GM12878 (cell line): ENCODE data around the gene NUAK1. TPM values are rescaled to one million over a fixed set of nuclear protein-coding genes. Genes with fewer than 3 reads are reported as not detected.

Source experiments
- ATAC-seq: fragments of 200-7000 bp; cut with Tn5 transposase; 3 replicates; pipeline ENCODE4 v1.9.1; 2020; ENCODE audit warnings: mild to moderate bottlenecking, moderate library complexity
- BruUV-seq: library from RNA; stranded (reverse); fragments of 400-500 nt; replicated peaks from 2 replicates; lab custom pipeline; 2021; lab: Mats Ljungman, UMichigan
- CTCF ChIA-PET: fragments of 300-600 bp; sonication (Branson Sonifier 250); formaldehyde crosslinking; extraction: SDS; loops from one replicate; lab custom pipeline; 2021; ENCODE audit warnings: inconsistent platforms; lab: Yijun Ruan, JAX
- POLR2A ChIA-PET: fragments of 350-600 bp; formaldehyde crosslinking; extraction: SDS; loops from one replicate; lab custom pipeline; 2021; ENCODE audit warnings: inconsistent platforms; lab: Charles Lee
- RAD21 ChIA-PET: fragments of 300-600 bp; sonication (Branson Sonifier 250); formaldehyde crosslinking; loops from one replicate; lab custom pipeline; 2023; ENCODE audit warnings: antibody characterized with exemption; ENCODE audit not compliant: unreplicated experiment; lab: Charles Lee
- SMC1A ChIA-PET: fragments of 300-600 bp; sonication (Branson Sonifier 250); formaldehyde crosslinking; loops from one replicate; lab custom pipeline; 2023; ENCODE audit not compliant: unreplicated experiment, uncharacterized antibody; lab: Charles Lee
- DNase-seq: peaks from one replicate; pipeline ENCODE4 v3.0.0-alpha.2; 2011; ENCODE audit warnings: low read depth, low spot score
- FAIRE-seq: peaks from 3 replicates; lab custom pipeline; 2011; peaks lifted over from hg19 to GRCh38; lab: Jason Lieb, UNC
- H2AFZ ChIP-seq: 2 replicates; pipeline ENCODE4 v1.6.0; 2011; ENCODE audit warnings: low read depth, low read length, control low read depth; ENCODE audit not compliant: control insufficient read depth
- H3K27ac ChIP-seq: 2 replicates; pipeline ENCODE4 v1.5.1; 2011; ENCODE audit warnings: control low read depth; ENCODE audit not compliant: control insufficient read depth, insufficient read depth
- H3K27me3 ChIP-seq, 2 experiments: replicated peaks in 1 of 2; 2 replicates each; pipeline versions ENCODE4 v1.6.0 to v1.6.1; 2011; ENCODE audit warnings: low read length in 1 of 2; ENCODE audit not compliant: control insufficient read depth in 2 of 2, insufficient read depth in 2 of 2
- H3K36me3 ChIP-seq, 2 experiments: 2 replicates each; pipeline ENCODE4 v1.5.1; 2011; ENCODE audit warnings: low read length in 1 of 2; ENCODE audit not compliant: control insufficient read depth in 2 of 2, insufficient read depth in 2 of 2
- H3K4me1 ChIP-seq: 2 replicates; pipeline ENCODE4 v1.6.1; 2011; ENCODE audit warnings: mild to moderate bottlenecking, low read length, moderate library complexity, mixed read lengths; ENCODE audit not compliant: control insufficient read depth, insufficient read depth
- H3K4me2 ChIP-seq: 2 replicates; pipeline ENCODE4 v1.6.0; 2011; ENCODE audit warnings: control low read depth; ENCODE audit not compliant: control insufficient read depth, insufficient read depth
- H3K4me3 ChIP-seq: fragments of 200-600 bp; sonication (generic); 2 replicates; pipeline ENCODE4 v1.5.1; 2016
- H3K79me2 ChIP-seq: 2 replicates; pipeline ENCODE4 v1.6.0; 2011; ENCODE audit warnings: low read length; ENCODE audit not compliant: control insufficient read depth, insufficient read depth
- H3K9ac ChIP-seq: 2 replicates; pipeline ENCODE4 v1.8.0; 2011; ENCODE audit warnings: low read length, control low read depth, mixed read lengths; ENCODE audit not compliant: control insufficient read depth, insufficient read depth
- H3K9me3 ChIP-seq: replicated peaks from 3 replicates; pipeline ENCODE4 v1.5.1; 2011; ENCODE audit warnings: mild to moderate bottlenecking, low read length; ENCODE audit not compliant: control insufficient read depth, insufficient read depth
- H4K20me1 ChIP-seq: 2 replicates; pipeline ENCODE4 v1.6.0; 2011; ENCODE audit not compliant: control insufficient read depth, insufficient read depth
- BACH1 ChIP-seq: fragments of 450-650 bp; IDR thresholded peaks from 2 replicates; pipeline ENCODE4 v1.6.1; 2017; ENCODE audit warnings: mild to moderate bottlenecking, borderline replicate concordance
- BCL3 ChIP-seq: IDR thresholded peaks from 2 replicates; pipeline ENCODE4 v1.6.1; 2011; ENCODE audit warnings: borderline replicate concordance, low read depth, mild to moderate bottlenecking, moderate library complexity, low read length; ENCODE audit not compliant: insufficient read depth, poor library complexity, severe bottlenecking
- CREB1 ChIP-seq: IDR thresholded peaks from 2 replicates; pipeline ENCODE4 v1.6.1; 2012; ENCODE audit warnings: low read depth, mild to moderate bottlenecking, inconsistent platforms
- DPF2 ChIP-seq: fragments of 450-650 bp; IDR thresholded peaks from 2 replicates; pipeline ENCODE4 v1.6.1; 2017; ENCODE audit warnings: mild to moderate bottlenecking
- EGR1 ChIP-seq, 2 experiments: IDR thresholded peaks; 1 replicate in 1 of 2; 2 replicates in 1 of 2; pipeline ENCODE4 v1.6.1; 2011 to 2012; ENCODE audit warnings: low read depth in 2 of 2, low read length in 2 of 2, borderline replicate concordance in 1 of 2, mild to moderate bottlenecking in 1 of 2, moderate library complexity in 1 of 2
- FOS ChIP-seq: IDR thresholded peaks from 3 replicates; pipeline ENCODE4 v1.6.1; 2011; ENCODE audit warnings: borderline replicate concordance; ENCODE audit not compliant: insufficient read length; ENCODE audit errors: extremely low read depth
- HSF1 ChIP-seq: fragments of 150-350 bp; IDR thresholded peaks from 2 replicates; pipeline ENCODE4 v1.6.1; 2014; ENCODE audit warnings: mild to moderate bottlenecking, low read depth, low read length
- IKZF2 ChIP-seq, 2 experiments: fragments of 450-650 bp; IDR thresholded peaks; 2 replicates each; pipeline ENCODE4 v1.6.1; 2017; ENCODE audit warnings: mild to moderate bottlenecking in 2 of 2, moderate library complexity in 2 of 2
- MTA3 ChIP-seq: IDR thresholded peaks from 2 replicates; pipeline ENCODE4 v1.6.1; 2012; ENCODE audit warnings: low read length, inconsistent platforms, borderline replicate concordance
- PAX8 ChIP-seq: fragments of 450-650 bp; IDR thresholded peaks from 2 replicates; pipeline ENCODE4 v1.6.1; 2017; ENCODE audit warnings: mild to moderate bottlenecking, moderate library complexity
- POU2F2 ChIP-seq: IDR thresholded peaks from 3 replicates; pipeline ENCODE4 v1.6.1; 2011; ENCODE audit warnings: low read depth, mild to moderate bottlenecking, low read length, borderline replicate concordance
- RB1 ChIP-seq: fragments of 450-650 bp; formaldehyde crosslinking; IDR thresholded peaks from 2 replicates; pipeline ENCODE4 v1.6.1; 2017; ENCODE audit warnings: mild to moderate bottlenecking, borderline replicate concordance
- RUNX3 ChIP-seq: IDR thresholded peaks from 2 replicates; pipeline ENCODE4 v1.6.1; 2012; ENCODE audit warnings: low read length, inconsistent platforms
- SMAD1 ChIP-seq: fragments of 450-650 bp; IDR thresholded peaks from 2 replicates; pipeline ENCODE4 v1.6.1; 2018; ENCODE audit warnings: mild to moderate bottlenecking, low read depth; ENCODE audit not compliant: partially characterized antibody
- SMC3 ChIP-seq: IDR thresholded peaks from 2 replicates; pipeline ENCODE4 v1.6.1; 2011; ENCODE audit warnings: low read length, improper control_type of control experiment, borderline replicate concordance
- ZBED1 ChIP-seq: IDR thresholded peaks from 2 replicates; pipeline ENCODE4 v1.6.1; 2016; ENCODE audit warnings: borderline replicate concordance
- ZNF207 ChIP-seq: fragments of 450-650 bp; IDR thresholded peaks from 2 replicates; pipeline ENCODE4 v1.6.1; 2014; ENCODE audit warnings: antibody characterized with exemption, mild to moderate bottlenecking, borderline replicate concordance
- WGBS: methylation state at CpG from one replicate; pipeline ENCODE4 v1.1.6; 2016; ENCODE audit warnings: low lambda C conversion rate; ENCODE audit not compliant: insufficient replicate concordance, insufficient coverage; ENCODE audit errors: missing lambda C conversion rate; 5-methylcytosine and 5-hydroxymethylcytosine counted together
- in situ Hi-C: fragments of 300-500 bp; cut with MboI; formaldehyde crosslinking; loops from 9 replicates; pipeline ENCODE4 v1.14.3; 2018; ENCODE audit warnings: mixed read lengths
- intact Hi-C: fragments of 100-400 bp; cut with micrococcal nuclease; formaldehyde crosslinking; loops from one replicate; pipeline ENCODE4 v1.14.2; 2022; ENCODE audit not compliant: unreplicated experiment
- polyA plus RNA-seq, 11 experiments: library from polyadenylated mRNA; depleted of rRNA in 4 of 11; unstranded in 6 of 11; stranded (reverse) in 5 of 11; fragments of >200 nt; fragmentation: Nextera tagmentation in 4 of 11; fragmentation: Illumina TruSeq in 1 of 11; extraction: Ambion mirVana in 4 of 11; extraction: Trizol in 1 of 11; gene quantifications; 1 replicate in 1 of 11; 2 replicates in 10 of 11; pipeline versions ENCODE4 v1.2.1 to v1.2.3, GENCODE V29; 2011 to 2016; ENCODE audit warnings: inconsistent platforms in 2 of 11, missing spikeins in 2 of 11, low read depth in 1 of 11
- total RNA-seq, 4 experiments: library from RNA; depleted of rRNA in 3 of 4; stranded (reverse); fragments of >200 nt in 3 of 4; fragmentation: Illumina TruSeq in 1 of 4; extraction: Trizol in 1 of 4; gene quantifications; 2 replicates each; pipeline versions ENCODE4 v1.2.1 to v1.2.3, GENCODE V29; 2013 to 2021

Gene NUAK1
- total and polyA plus RNA-seq, 10 of the 15 experiments (the other 5 are each of a cell fraction or from before 2014, with no cell fraction given): 0.03 to 0.42 (median 0.08) TPM; not detected in 2

GRCh38 chr12:106149096-106149784 is 10.5 kb upstream of the NUAK1 start (continued):
- TF ChIP-seq HSF1: no peak
- no peak for TF ChIP-seq RB1
- no peak for TF ChIP-seq MTA3
- no peak for TF ChIP-seq POU2F2
- no peak for TF ChIP-seq BCL3
- no peak for TF ChIP-seq CREB1
- no peak for TF ChIP-seq EGR1 (IDR thresholded peaks at IDR 0.05; ENCODE audit: borderline replicate concordance in 1 of 2, low read depth in 2 of 2, low read length in 2 of 2)
- TF ChIP-seq IKZF2 (IDR thresholded peaks at IDR 0.05): no peak
- TF ChIP-seq SMC3: peak; percentile 33; the same call in 1 of the 2 replicates

- no peaks in the 10 kb centered on the region for H4K20me1 ChIP-seq
- H3K79me2 ChIP-seq: no peaks in the 10 kb centered on the region
- no peaks in the 10 kb centered on the region for H3K36me3 ChIP-seq
- SMC1A ChIA-PET: interaction anchor here (1.3 to 3.1 kb wide), 5 partner anchors 13 to 727 kb away, joined by 3 to 13 read pairs (median 4); no protein-coding TSS in a partner anchor
- H3K4me3 ChIP-seq: no peak overlapping the region
- BruUV-seq: no TSS peak
- WGBS: 44% methylated on average over 12 of the region's 12 CpGs
- POLR2A ChIA-PET: no interaction called here
- ATAC-seq: no peak
- RAD21 ChIA-PET: interaction anchor here (2.3 kb wide), 1 partner anchor 728 kb away, joined by 10 read pairs; no protein-coding TSS in a partner anchor
- no peak for DNase-seq
- in situ Hi-C loops: no loop called here
- no peaks in the 10 kb centered on the region for H3K4me1 ChIP-seq
- no peaks in the 10 kb centered on the region; a peak in 2 of 4 replicates for H3K27me3 ChIP-seq
- no peak overlapping the region for H3K9ac ChIP-seq
- CTCF ChIA-PET: interaction anchor here (1.5 to 3.8 kb wide), 4 partner anchors 9 to 727 kb away, joined by 3 to 33 read pairs (median 10); no protein-coding TSS in a partner anchor
- H3K27ac ChIP-seq: no peak overlapping the region
- FAIRE-seq: no peak
- H3K4me2 ChIP-seq: no peak overlapping the region
- intact Hi-C loops: no loop called here
- no peak overlapping the region for H2AFZ ChIP-seq
- H3K9me3 ChIP-seq: no peaks in the 10 kb centered on the region
- TF ChIP-seq PAX8 (no peak), RUNX3 (no peak), FOS (no peak), SMAD1 (no peak), POU2F2 (no peak), ZBED1 (no peak), ZNF207 (no peak), BACH1 (no peak), DPF2 (no peak), HSF1 (no peak)
These were observed 9.2 kb upstream of the NUAK1 start for GRCh38 chr12:106147956-106148355.
